ENCODE results near the gene AP1S3. TPM values are rescaled to one million over a fixed set of nuclear protein-coding genes. Genes with fewer than 3 reads are reported as not detected.
"Not testable (repeated sequence)": the region's sequence is repeated elsewhere in the genome, so short reads cannot be mapped to it uniquely, and the experiment has no call there.

AP1S3 gene
- polyA plus RNA-seq, 1 experiment: 1.9 TPM

DNA sequence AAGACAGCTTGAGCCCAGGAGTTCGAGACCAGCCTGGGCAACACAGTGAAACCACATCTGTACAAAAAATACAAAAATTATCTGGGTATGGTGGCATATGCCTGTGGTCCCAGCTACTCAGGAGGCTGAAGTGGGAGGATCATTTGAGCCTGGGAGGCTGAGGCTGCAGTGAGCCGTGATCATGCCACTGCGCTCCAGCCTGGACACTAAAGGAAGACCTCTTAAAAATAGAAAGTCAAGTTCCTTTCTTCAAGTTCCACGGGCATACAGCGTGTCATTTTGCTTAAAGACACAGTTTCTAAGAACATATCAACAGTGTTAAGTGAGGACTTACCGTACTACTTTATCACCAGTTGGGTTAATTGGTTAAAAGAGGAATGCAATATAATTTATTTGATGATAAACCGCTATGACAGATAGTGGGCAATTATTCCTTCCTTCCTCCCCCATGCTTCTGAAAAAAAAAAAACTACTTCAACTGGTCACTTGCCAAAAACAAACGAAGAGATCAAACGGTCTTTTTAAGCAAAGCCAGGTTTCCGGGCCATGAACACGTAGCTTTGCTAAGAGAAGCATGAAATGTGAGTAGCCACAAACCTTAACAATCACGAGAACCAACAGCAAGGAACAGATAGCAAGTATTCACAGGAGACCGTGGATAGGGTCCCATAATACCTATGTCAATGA lies 21.4 kb downstream of the AP1S3 start:
- CTCF ChIA-PET: no interaction called here
- 0 out of 2 replicates have a peak, but pooled peaks cover 2% of the 10 kb centered on the region for H3K27me3 ChIP-seq (ENCODE audit: control insufficient read depth, insufficient read depth, low read length)
- no peaks in the 10 kb centered on the region for H3K36me3 ChIP-seq (ENCODE audit: control insufficient read depth, insufficient read depth, low read length)
- POLR2A ChIA-PET: no interaction called here
- TF ChIP-seq, protein P1, sequence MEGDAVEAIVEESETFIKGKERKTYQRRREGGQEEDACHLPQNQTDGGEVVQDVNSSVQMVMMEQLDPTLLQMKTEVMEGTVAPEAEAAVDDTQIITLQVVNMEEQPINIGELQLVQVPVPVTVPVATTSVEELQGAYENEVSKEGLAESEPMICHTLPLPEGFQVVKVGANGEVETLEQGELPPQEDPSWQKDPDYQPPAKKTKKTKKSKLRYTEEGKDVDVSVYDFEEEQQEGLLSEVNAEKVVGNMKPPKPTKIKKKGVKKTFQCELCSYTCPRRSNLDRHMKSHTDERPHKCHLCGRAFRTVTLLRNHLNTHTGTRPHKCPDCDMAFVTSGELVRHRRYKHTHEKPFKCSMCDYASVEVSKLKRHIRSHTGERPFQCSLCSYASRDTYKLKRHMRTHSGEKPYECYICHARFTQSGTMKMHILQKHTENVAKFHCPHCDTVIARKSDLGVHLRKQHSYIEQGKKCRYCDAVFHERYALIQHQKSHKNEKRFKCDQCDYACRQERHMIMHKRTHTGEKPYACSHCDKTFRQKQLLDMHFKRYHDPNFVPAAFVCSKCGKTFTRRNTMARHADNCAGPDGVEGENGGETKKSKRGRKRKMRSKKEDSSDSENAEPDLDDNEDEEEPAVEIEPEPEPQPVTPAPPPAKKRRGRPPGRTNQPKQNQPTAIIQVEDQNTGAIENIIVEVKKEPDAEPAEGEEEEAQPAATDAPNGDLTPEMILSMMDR (IDR thresholded peaks at IDR 0.05; ENCODE audit: insufficient read depth, low read depth, low read length): no peak
- DNase-seq (ENCODE audit: low read depth): no peak
- no peak overlapping the region for H3K4me3 ChIP-seq (ENCODE audit: low read depth, low read length)

DNA sequence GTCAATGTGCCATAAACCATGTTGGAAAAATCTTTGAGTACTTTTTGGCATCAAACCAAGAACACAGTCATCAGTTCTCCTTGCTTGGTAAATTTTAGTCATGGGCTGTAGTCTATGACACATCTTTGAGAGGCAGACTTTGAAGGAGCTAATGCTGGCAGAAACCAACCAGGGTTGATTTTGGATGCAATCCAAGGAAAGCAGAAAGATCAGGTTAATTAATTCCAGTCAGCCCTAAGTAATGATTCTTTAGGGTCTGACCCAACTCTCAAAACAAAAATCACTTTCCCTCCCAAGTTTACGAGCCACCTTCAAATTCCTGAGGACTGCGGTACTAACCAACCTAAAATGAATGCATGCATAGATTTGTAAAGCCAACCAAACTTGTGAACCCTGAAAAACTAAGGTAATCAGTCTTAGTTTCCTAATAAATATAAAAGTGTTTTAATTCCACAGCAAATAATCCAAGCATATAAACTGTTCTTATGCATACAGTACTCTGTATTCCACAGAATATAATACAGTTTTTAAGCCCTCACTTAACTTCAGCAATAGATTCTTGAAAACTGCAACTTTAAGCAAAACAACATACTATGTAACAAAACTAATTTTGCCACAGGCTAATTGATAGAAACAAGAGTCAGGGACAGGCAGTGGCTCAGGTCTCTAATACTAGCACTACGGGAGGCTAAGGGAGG lies 22.0 kb downstream of the AP1S3 start:
- peak; percentile 81 for DNase-seq (ENCODE audit: low read depth)
- ChIA-PET POLR2A (interaction anchor here (0.5 to 0.6 kb wide), 2 partner anchors 80 to 673 kb away, joined by 3 read pairs; no protein-coding TSS in a partner anchor), CTCF (no interaction called here)
- H3K27me3 ChIP-seq (ENCODE audit: control insufficient read depth, insufficient read depth, low read length): 0 out of 2 replicates have a peak, but pooled peaks cover 2% of the 10 kb centered on the region
- no peaks in the 10 kb centered on the region for H3K36me3 ChIP-seq (ENCODE audit: control insufficient read depth, insufficient read depth, low read length)
- H3K4me3 ChIP-seq (ENCODE audit: low read depth, low read length): no peak overlapping the region
- TF ChIP-seq, protein P1 (IDR thresholded peaks at IDR 0.05; ENCODE audit: insufficient read depth, low read depth, low read length): no peak

DNA sequence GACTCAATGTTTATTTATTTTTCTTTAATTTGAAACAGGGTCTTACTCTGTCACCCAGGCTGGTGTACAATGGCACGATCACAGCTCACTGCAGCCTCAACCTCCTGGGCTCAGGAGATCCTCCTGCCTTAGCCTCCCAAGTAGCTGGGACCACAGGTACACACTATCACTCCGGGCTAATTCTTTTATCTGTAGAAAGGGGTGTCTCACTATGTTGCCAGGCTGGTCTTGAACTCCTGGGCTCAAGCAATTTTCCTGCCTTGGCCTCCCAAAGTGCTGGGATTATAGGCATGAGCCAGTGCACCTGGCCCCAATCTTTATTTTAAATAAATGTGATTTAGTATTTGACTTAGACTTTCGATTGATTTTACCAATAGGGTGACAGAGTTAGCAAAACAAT lies 22.6 kb downstream of the AP1S3 start:
- H3K4me3 ChIP-seq (ENCODE audit: low read depth, low read length); DNase-seq (ENCODE audit: low read depth); CTCF ChIA-PET; H3K27me3 ChIP-seq (ENCODE audit: control insufficient read depth, insufficient read depth, low read length); H3K36me3 ChIP-seq (ENCODE audit: control insufficient read depth, insufficient read depth, low read length): not testable (repeated sequence)
- POLR2A ChIA-PET: interaction anchor here (0.6 kb wide), 1 partner anchor 673 kb away, joined by 3 read pairs; no protein-coding TSS in a partner anchor

DNA sequence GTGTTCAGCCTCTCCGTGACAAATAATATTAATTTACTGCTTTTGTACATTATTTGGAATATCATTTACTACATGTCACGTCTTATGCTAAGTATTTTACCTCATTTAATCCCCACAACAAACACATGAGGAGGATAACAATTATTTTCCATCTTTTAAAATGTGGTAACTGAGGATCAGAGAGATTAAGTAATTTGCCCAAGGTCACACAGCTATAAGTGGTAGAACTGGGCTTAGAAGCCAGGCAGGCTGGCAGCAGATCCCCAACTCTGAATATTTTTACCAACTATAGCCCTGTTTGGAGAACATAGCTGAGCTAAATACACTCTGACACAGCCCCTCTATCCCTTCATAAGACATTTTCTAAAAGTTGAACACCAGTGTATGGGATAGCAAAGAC lies 24.1 kb downstream of the AP1S3 start:
- no peak for DNase-seq (ENCODE audit: low read depth)
- Histone ChIP-seq H3K36me3 (ENCODE audit: control insufficient read depth, insufficient read depth, low read length) (no peaks in the 10 kb centered on the region), H3K4me3 (ENCODE audit: low read depth, low read length) (no peak overlapping the region), H3K27me3 (ENCODE audit: control insufficient read depth, insufficient read depth, low read length) (0 out of 2 replicates have a peak, but pooled peaks cover 2% of the 10 kb centered on the region)
- TF ChIP-seq, protein P1 (IDR thresholded peaks at IDR 0.05; ENCODE audit: insufficient read depth, low read depth, low read length): no peak
- POLR2A ChIA-PET: interaction anchor here (0.6 to 0.7 kb wide), 2 partner anchors 33 to 655 kb away, joined by 3 to 11 read pairs; no protein-coding TSS in a partner anchor
- CTCF ChIA-PET: interaction anchor here (1.6 to 2.2 kb wide), 2 partner anchors 13 to 15 kb away, joined by 3 to 6 read pairs; no protein-coding TSS in a partner anchor

DNA sequence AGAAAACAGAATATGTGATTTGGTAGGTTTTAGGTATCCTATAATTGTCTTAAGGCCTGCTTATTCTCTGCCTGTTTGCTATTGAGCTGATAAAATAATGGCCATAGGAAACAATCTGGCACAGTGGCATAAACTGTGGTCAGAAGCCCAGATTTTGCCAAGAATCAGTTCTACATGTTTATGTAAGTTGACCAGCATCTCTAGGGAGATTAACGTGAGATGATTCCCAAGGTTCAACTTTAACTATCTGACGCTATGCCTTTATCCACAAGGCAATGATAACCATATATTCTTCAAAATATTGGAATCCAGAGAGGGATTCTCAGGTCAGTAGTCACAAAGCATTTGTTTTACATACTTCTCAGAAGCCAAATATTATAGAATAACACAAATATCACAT lies 25.6 kb downstream of the AP1S3 start:
- H3K36me3 ChIP-seq (ENCODE audit: control insufficient read depth, insufficient read depth, low read length): no peaks in the 10 kb centered on the region
- H3K4me3 ChIP-seq (ENCODE audit: low read depth, low read length): no peak overlapping the region
- TF ChIP-seq, protein P1 (IDR thresholded peaks at IDR 0.05; ENCODE audit: insufficient read depth, low read depth, low read length): no peak
- H3K27me3 ChIP-seq (ENCODE audit: control insufficient read depth, insufficient read depth, low read length): 0 out of 2 replicates have a peak, but pooled peaks cover 2% of the 10 kb centered on the region
- ChIA-PET CTCF (interaction anchor here (1.6 kb wide), 1 partner anchor 14 kb away, joined by 3 read pairs; no protein-coding TSS in a partner anchor), POLR2A (interaction anchor here (0.7 kb wide), 1 partner anchor 11 kb away, joined by 3 read pairs; no protein-coding TSS in a partner anchor)
- no peak for DNase-seq (ENCODE audit: low read depth)

Data from BJ (cell line).